Duodenal mucosa (tissue), 2 donors: ENCODE data around the gene NCAPD2.

ENCODE experiments used
- H3K27ac ChIP-seq: one replicate; pipeline ENCODE4 v1.7.0; 2013; ENCODE audit warnings: low read depth, low read length
- H3K27me3 ChIP-seq, 2 donors: one replicate each; pipeline ENCODE4 v1.7.0; 2013; ENCODE audit warnings: low read length in 2 of 2, control low read depth in 1 of 2; ENCODE audit not compliant: insufficient read depth in 2 of 2, control insufficient read depth in 1 of 2
- H3K36me3 ChIP-seq, 2 donors: one replicate each; pipeline ENCODE4 v1.7.0; 2013; ENCODE audit warnings: low read length in 2 of 2, control low read depth in 1 of 2; ENCODE audit not compliant: insufficient read depth in 2 of 2, control insufficient read depth in 1 of 2
- H3K4me1 ChIP-seq, 2 donors: one replicate each; pipeline ENCODE4 v1.7.0; 2013; ENCODE audit warnings: low read length in 2 of 2, control low read depth in 1 of 2; ENCODE audit not compliant: insufficient read depth in 2 of 2, control insufficient read depth in 1 of 2
- H3K4me3 ChIP-seq, 2 donors: one replicate each; pipeline ENCODE4 v1.7.0; 2013; ENCODE audit warnings: low read length in 2 of 2, low read depth in 1 of 2
- H3K9ac ChIP-seq, 2 donors: one replicate each; pipeline ENCODE4 v1.7.0; 2013; ENCODE audit warnings: low read length in 2 of 2, low read depth in 1 of 2
- H3K9me3 ChIP-seq, 2 donors: one replicate each; pipeline ENCODE4 v1.7.0; 2013; ENCODE audit warnings: low read length in 2 of 2, control low read depth in 1 of 2; ENCODE audit not compliant: control insufficient read depth in 1 of 2

NCAPD2 gene

GRCh38 chr12:6548966-6549683 is 55.2 kb downstream of the NCAPD2 start:
- no peak overlapping the region for H3K4me3 ChIP-seq
- no peaks in the 10 kb centered on the region for H3K27me3 ChIP-seq
- no peaks in the 10 kb centered on the region for H3K9me3 ChIP-seq
- H3K27ac ChIP-seq: no peak overlapping the region
- H3K36me3 ChIP-seq: peaks cover 5 to 26% of the 10 kb centered on the region in 2 donors
- peaks cover 20 to 34% of the 10 kb centered on the region in 2 donors for H3K4me1 ChIP-seq
- no peak overlapping the region for H3K9ac ChIP-seq

DNA sequence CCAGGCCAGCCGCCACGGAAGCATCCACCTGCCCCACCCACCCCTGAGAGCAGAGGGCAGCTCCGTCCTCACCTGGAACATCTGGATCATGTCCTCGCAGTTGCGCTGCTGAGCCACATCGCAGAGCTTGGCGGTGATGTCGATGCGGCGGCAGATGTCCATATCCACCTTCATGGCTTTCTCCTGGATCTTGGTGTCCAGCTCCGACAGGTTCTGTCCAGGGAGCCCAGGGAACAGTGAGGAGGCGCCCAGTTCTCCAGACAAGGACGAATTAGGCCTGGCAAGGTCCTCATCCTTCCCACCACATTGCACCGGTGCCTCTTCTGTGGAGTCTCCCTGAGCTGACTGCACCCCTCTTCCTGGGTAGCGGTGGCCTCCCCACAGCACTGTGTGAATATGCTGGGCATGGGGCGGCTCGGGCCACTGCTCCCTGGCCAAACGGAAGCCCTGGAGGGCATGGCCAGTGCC is 55.8 kb downstream of the NCAPD2 start:
- Histone ChIP-seq H3K4me1 (peaks cover 26 to 37% of the 10 kb centered on the region in 2 donors), H3K4me3 (no peak overlapping the region), H3K9me3 (no peaks in the 10 kb centered on the region), H3K27ac (no peak overlapping the region), H3K9ac (no peak overlapping the region), H3K36me3 (peaks cover 5 to 21% of the 10 kb centered on the region in 2 donors), H3K27me3 (no peaks in the 10 kb centered on the region)

GRCh38 chr12:6550294-6551062 is 56.6 kb downstream of the NCAPD2 start:
- no peak overlapping the region for H3K9ac ChIP-seq
- peaks cover 5 to 21% of the 10 kb centered on the region in 2 donors for H3K36me3 ChIP-seq
- H3K27ac ChIP-seq: no peak overlapping the region
- H3K4me1 ChIP-seq: peaks cover 28 to 41% of the 10 kb centered on the region in 2 donors
- H3K27me3 ChIP-seq: no peaks in the 10 kb centered on the region
- peak overlapping the region in 1 of 2 donors; percentile 5 for H3K4me3 ChIP-seq
- no peaks in the 10 kb centered on the region for H3K9me3 ChIP-seq

DNA sequence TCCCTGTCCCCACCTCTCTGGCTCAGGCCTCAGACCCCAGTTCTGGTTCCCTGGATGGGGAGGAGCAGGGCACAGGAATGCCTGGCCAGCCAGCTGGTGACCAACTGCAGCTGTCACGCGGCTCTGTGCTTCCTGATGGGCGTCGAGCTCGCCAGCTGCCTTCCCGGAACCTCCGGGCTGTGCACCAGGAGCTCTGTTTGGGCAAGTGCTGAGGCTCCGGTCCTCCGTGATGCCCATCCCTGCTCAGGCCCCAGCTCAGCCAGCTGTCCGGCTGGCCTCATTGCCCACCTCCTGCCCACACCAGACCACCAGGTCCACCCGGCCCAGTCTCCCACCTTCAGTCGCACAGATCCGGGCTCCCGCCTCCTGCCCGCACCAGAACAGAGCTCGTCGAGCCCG is 57.2 kb downstream of the NCAPD2 start:
- no peak overlapping the region for H3K9ac ChIP-seq
- peaks cover 28 to 41% of the 10 kb centered on the region in 2 donors for H3K4me1 ChIP-seq
- no peaks in the 10 kb centered on the region for H3K27me3 ChIP-seq
- H3K4me3 ChIP-seq: peak overlapping the region in 1 of 2 donors; percentile 5
- no peaks in the 10 kb centered on the region for H3K9me3 ChIP-seq
- peaks cover 5 to 16% of the 10 kb centered on the region in 2 donors for H3K36me3 ChIP-seq
- H3K27ac ChIP-seq: no peak overlapping the region

GRCh38 chr12:6551496-6552139 is 57.7 kb downstream of the NCAPD2 start:
- no peaks in the 10 kb centered on the region for H3K27me3 ChIP-seq
- peaks cover 5 to 17% of the 10 kb centered on the region in 2 donors for H3K36me3 ChIP-seq
- peaks cover 28 to 41% of the 10 kb centered on the region in 2 donors for H3K4me1 ChIP-seq
- H3K9me3 ChIP-seq: no peaks in the 10 kb centered on the region
- no peak overlapping the region for H3K27ac ChIP-seq
- H3K4me3 ChIP-seq: peak overlapping the region in 1 of 2 donors; percentile 6
- peak overlapping the region in 1 of 2 donors; percentile 12 for H3K9ac ChIP-seq

GRCh38 chr12:6552140-6552551 is 58.2 kb downstream of the NCAPD2 start:
- H3K4me1 ChIP-seq: peaks cover 28 to 41% of the 10 kb centered on the region in 2 donors
- peak overlapping the region in 1 of 2 donors; percentile 12 for H3K9ac ChIP-seq
- H3K9me3 ChIP-seq: no peaks in the 10 kb centered on the region
- H3K27ac ChIP-seq: peak overlapping the region; percentile 53
- no peaks in the 10 kb centered on the region for H3K27me3 ChIP-seq
- H3K36me3 ChIP-seq: peaks cover 5 to 22% of the 10 kb centered on the region in 2 donors
- H3K4me3 ChIP-seq: no peak overlapping the region

DNA sequence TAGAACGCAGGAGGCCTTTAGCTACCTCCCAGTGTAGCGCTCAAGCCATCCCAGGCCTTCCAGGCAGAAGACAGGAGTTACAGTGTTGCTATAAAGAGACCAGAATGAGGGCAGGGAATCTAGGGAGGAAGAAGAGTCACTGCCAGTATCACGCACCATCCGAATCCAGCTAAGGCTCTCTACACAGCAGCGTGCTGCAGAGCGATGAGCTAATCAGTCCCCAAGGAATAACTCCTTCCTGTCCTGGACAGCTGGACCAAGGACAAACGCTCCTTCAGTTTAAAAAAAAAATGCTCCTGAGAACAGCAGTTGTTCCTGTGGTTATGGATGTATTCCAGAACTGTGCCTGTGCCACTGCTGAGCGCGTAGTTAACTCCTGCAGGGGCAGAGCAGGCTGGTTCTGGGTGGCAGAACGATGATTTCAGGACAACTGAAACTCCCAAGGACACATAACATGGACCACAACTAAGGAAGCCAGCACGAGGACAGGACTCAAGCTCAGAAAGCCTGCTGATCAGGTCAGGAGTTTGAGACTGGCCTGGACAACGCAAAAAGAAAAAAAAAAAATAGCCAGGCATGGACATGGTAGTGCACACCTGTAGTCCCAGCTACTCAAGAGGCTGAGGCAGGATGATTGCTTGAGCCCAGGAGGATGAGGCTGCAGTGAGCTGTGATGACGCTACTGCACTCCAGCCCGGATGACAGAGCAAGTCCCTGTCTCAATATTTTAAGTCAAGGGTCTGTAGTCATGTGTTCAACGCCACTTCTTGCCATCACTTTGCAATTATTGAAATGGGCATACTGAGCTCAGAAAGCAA is 59.4 kb downstream of the NCAPD2 start:
- Histone ChIP-seq H3K36me3 (peaks cover 5 to 16% of the 10 kb centered on the region in 2 donors), H3K27ac (peak overlapping the region; percentile 66), H3K4me1 (peaks cover 28 to 41% of the 10 kb centered on the region in 2 donors), H3K9ac (no peak overlapping the region), H3K4me3 (no peak overlapping the region), H3K27me3 (no peaks in the 10 kb centered on the region), H3K9me3 (no peaks in the 10 kb centered on the region)

- H3K27me3 ChIP-seq: no peaks in the 10 kb centered on the region
- H3K27ac ChIP-seq: no peak overlapping the region
- H3K9ac ChIP-seq: peak overlapping the region; percentile 49 to 51
- H3K4me1 ChIP-seq: peaks cover 28 to 41% of the 10 kb centered on the region in 2 donors
- H3K36me3 ChIP-seq: peaks cover 3 to 15% of the 10 kb centered on the region in 2 donors
- peak overlapping the region; percentile 74 to 75 for H3K4me3 ChIP-seq
- no peaks in the 10 kb centered on the region for H3K9me3 ChIP-seq
Observed at GRCh38 chr12:6554168-6555017, 60.5 kb downstream of the NCAPD2 start.
